GM12878 (cell line): ENCODE data around the gene PPARD. TPM values are rescaled to one million over a fixed set of nuclear protein-coding genes. Genes with fewer than 3 reads are reported as not detected.
A peak's percentile ranks its signal among the peaks of the same experiment; 100 is the strongest.

Experiments
- BACH1 ChIP-seq: fragments of 450-650 bp; IDR thresholded peaks from 2 replicates; pipeline ENCODE4 v1.6.1; 2017; ENCODE audit warnings: mild to moderate bottlenecking, borderline replicate concordance
- BMI1 ChIP-seq: fragments of 450-650 bp; IDR thresholded peaks from 2 replicates; pipeline ENCODE4 v1.6.1; 2016; ENCODE audit warnings: mild to moderate bottlenecking, moderate library complexity, borderline replicate concordance
- CEBPB ChIP-seq, 2 experiments: fragments of 150-350 bp in 1 of 2; IDR thresholded peaks; 2 replicates each; pipeline ENCODE4 v1.6.1; 2012 to 2014; ENCODE audit warnings: low read depth in 2 of 2, low read length in 2 of 2, borderline replicate concordance in 1 of 2, inconsistent platforms in 1 of 2
- CHD4 ChIP-seq: fragments of 200-600 bp; sonication (generic); IDR thresholded peaks from 2 replicates; pipeline ENCODE4 v1.6.1; 2016; ENCODE audit warnings: mild to moderate bottlenecking
- CUX1 ChIP-seq: IDR thresholded peaks from 2 replicates; pipeline ENCODE4 v1.6.1; 2012; ENCODE audit warnings: improper control_type of control experiment, low read depth, low read length; ENCODE audit not compliant: insufficient replicate concordance
- GABPA ChIP-seq: IDR thresholded peaks from 2 replicates; pipeline ENCODE4 v1.6.1; 2014; ENCODE audit warnings: antibody characterized with exemption, low read depth, mild to moderate bottlenecking, inconsistent platforms
- GATAD2B ChIP-seq: fragments of 450-650 bp; conservative IDR thresholded peaks from 2 replicates; pipeline ENCODE4 v1.6.1; 2017; ENCODE audit warnings: low read depth, mild to moderate bottlenecking, moderate library complexity
- IRF4 ChIP-seq: IDR thresholded peaks from 2 replicates; pipeline ENCODE4 v1.6.1; 2011; ENCODE audit warnings: low read depth, low read length
- JUNB ChIP-seq: IDR thresholded peaks from 2 replicates; pipeline ENCODE4 v1.6.1; 2016; ENCODE audit warnings: antibody characterized with exemption, mild to moderate bottlenecking
- LARP7 ChIP-seq: fragments of 450-650 bp; IDR thresholded peaks from 2 replicates; pipeline ENCODE4 v1.6.1; 2017; ENCODE audit warnings: mild to moderate bottlenecking
- MLLT1 ChIP-seq: fragments of 450-650 bp; IDR thresholded peaks from 2 replicates; pipeline ENCODE4 v1.6.1; 2016; ENCODE audit warnings: mild to moderate bottlenecking
- PAX5 ChIP-seq: IDR thresholded peaks from 2 replicates; pipeline ENCODE4 v1.6.1; 2011; ENCODE audit warnings: low read depth, low read length, borderline replicate concordance
- PBX3 ChIP-seq: IDR thresholded peaks from 2 replicates; pipeline ENCODE4 v1.6.1; 2011; ENCODE audit warnings: mild to moderate bottlenecking, low read depth, low read length, moderate library complexity; ENCODE audit not compliant: insufficient replicate concordance
- POLR2AphosphoS5 ChIP-seq: IDR thresholded peaks from 2 replicates; pipeline ENCODE4 v1.6.1; 2011; ENCODE audit warnings: mild to moderate bottlenecking, low read length, inconsistent platforms
- RELB ChIP-seq: fragments of 450-650 bp; IDR thresholded peaks from 2 replicates; pipeline ENCODE4 v1.6.1; 2017; ENCODE audit warnings: low read depth, mild to moderate bottlenecking, moderate library complexity
- SMAD5 ChIP-seq: IDR thresholded peaks from 2 replicates; pipeline ENCODE4 v1.6.1; 2016; ENCODE audit warnings: antibody characterized with exemption, low read depth
- SMC3 ChIP-seq: IDR thresholded peaks from 2 replicates; pipeline ENCODE4 v1.6.1; 2011; ENCODE audit warnings: low read length, improper control_type of control experiment, borderline replicate concordance
- SREBF2 ChIP-seq: IDR thresholded peaks from 2 replicates; pipeline ENCODE4 v1.6.1; 2012; ENCODE audit warnings: mild to moderate bottlenecking, low read length
- TBL1XR1 ChIP-seq: IDR thresholded peaks from 2 replicates; pipeline ENCODE4 v1.6.1; 2012; ENCODE audit warnings: low read depth, low read length, improper control_type of control experiment
- TCF7 ChIP-seq: IDR thresholded peaks from 2 replicates; pipeline ENCODE4 v1.6.1; 2014; ENCODE audit warnings: antibody characterized with exemption, borderline replicate concordance
- ZNF207 ChIP-seq: fragments of 450-650 bp; IDR thresholded peaks from 2 replicates; pipeline ENCODE4 v1.6.1; 2014; ENCODE audit warnings: antibody characterized with exemption, mild to moderate bottlenecking, borderline replicate concordance
- ZNF384 ChIP-seq: IDR thresholded peaks from 2 replicates; pipeline ENCODE4 v1.6.1; 2012; ENCODE audit warnings: low read depth, mild to moderate bottlenecking, low read length, improper control_type of control experiment, borderline replicate concordance
- polyA plus RNA-seq, 11 experiments: library from polyadenylated mRNA; depleted of rRNA in 4 of 11; unstranded in 6 of 11; stranded (reverse) in 5 of 11; fragments of >200 nt; fragmentation: Nextera tagmentation in 4 of 11; fragmentation: Illumina TruSeq in 1 of 11; extraction: Ambion mirVana in 4 of 11; extraction: Trizol in 1 of 11; gene quantifications; 1 replicate in 1 of 11; 2 replicates in 10 of 11; pipeline versions ENCODE4 v1.2.1 to v1.2.3, GENCODE V29; 2011 to 2016; ENCODE audit warnings: inconsistent platforms in 2 of 11, missing spikeins in 2 of 11, low read depth in 1 of 11
- total RNA-seq, 4 experiments: library from RNA; depleted of rRNA in 3 of 4; stranded (reverse); fragments of >200 nt in 3 of 4; fragmentation: Illumina TruSeq in 1 of 4; extraction: Trizol in 1 of 4; gene quantifications; 2 replicates each; pipeline versions ENCODE4 v1.2.1 to v1.2.3, GENCODE V29; 2013 to 2021

Gene PPARD
- total and polyA plus RNA-seq, 10 of the 15 experiments (the other 5 are each of a cell fraction or from before 2014, with no cell fraction given) = 0.05 to 12.6 (median 6.7) TPM

GRCh38 chr6:35402136-35402855 is 59.9 kb downstream of the PPARD start (continued):
- no peak for TF ChIP-seq PBX3
- no peak for TF ChIP-seq TCF7
- no peak for TF ChIP-seq GATAD2B
- no peak for TF ChIP-seq PAX5
- no peak for TF ChIP-seq SREBF2
- TF ChIP-seq CEBPB (IDR thresholded peaks at IDR 0.05; ENCODE audit: borderline replicate concordance in 1 of 2, low read depth in 2 of 2, low read length in 2 of 2) = no peak
- TF ChIP-seq ZNF384 = no peak
- TF ChIP-seq SMC3 = peak; percentile 29; the same call in 1 of the 2 replicates
- no peak for TF ChIP-seq SMAD5
- TF ChIP-seq GABPA = no peak
- peak; percentile 63; the same call in 1 of the 2 replicates for TF ChIP-seq RELB
- peak; percentile 56; the same call in 1 of the 2 replicates for TF ChIP-seq TBL1XR1
- no peak for TF ChIP-seq BMI1
- peak; percentile 81 for TF ChIP-seq MLLT1
- no peak for TF ChIP-seq ZNF207
- TF ChIP-seq CHD4 = no peak
- 0 out of 2 replicates have a peak, but pooled peaks have one; percentile 31 for TF ChIP-seq IRF4
- TF ChIP-seq JUNB = no peak; the same call in 1 of the 2 replicates
- no peak for TF ChIP-seq CUX1
- no peak for TF ChIP-seq LARP7
- no peak for TF ChIP-seq POLR2AphosphoS5
- no peak for TF ChIP-seq BACH1
